K562 (cell line): ENCODE data around the gene ACTL9. TPM values are rescaled to one million over a fixed set of nuclear protein-coding genes. Genes with fewer than 3 reads are reported as not detected.

Experiments used
- BRF1 ChIP-seq: IDR thresholded peaks from 3 replicates; pipeline ENCODE4 v1.6.1; 2011; ENCODE audit warnings: borderline replicate concordance, mild to moderate bottlenecking; ENCODE audit not compliant: insufficient read length; ENCODE audit errors: extremely low read depth
- CBX5 ChIP-seq: IDR thresholded peaks from 2 replicates; pipeline ENCODE4 v1.6.1; 2014; ENCODE audit warnings: low read depth, borderline replicate concordance
- ETV5 ChIP-seq: sonication (generic); formaldehyde crosslinking; IDR thresholded peaks from 2 replicates; pipeline ENCODE4 v1.4.0; 2020; ENCODE audit warnings: low read depth, mild to moderate bottlenecking, missing genetic modification reagents
- NCOA4 ChIP-seq: fragments of 450-650 bp; IDR thresholded peaks from 2 replicates; pipeline ENCODE4 v1.6.1; 2018; ENCODE audit warnings: mild to moderate bottlenecking; ENCODE audit not compliant: partially characterized antibody
- PHF21A ChIP-seq: fragments of 450-650 bp; IDR thresholded peaks from 2 replicates; pipeline ENCODE4 v1.6.1; 2017; ENCODE audit warnings: low read depth, borderline replicate concordance
- RAD51 ChIP-seq: fragments of 450-650 bp; IDR thresholded peaks from 2 replicates; pipeline ENCODE4 v1.7.1; 2016; ENCODE audit warnings: low read depth, mild to moderate bottlenecking, borderline replicate concordance
- TARDBP ChIP-seq: fragments of 450-650 bp; IDR thresholded peaks from 2 replicates; pipeline ENCODE4 v1.6.1; 2016
- THRA ChIP-seq: fragments of 450-650 bp; IDR thresholded peaks from 2 replicates; pipeline ENCODE4 v1.6.1; 2017; ENCODE audit warnings: mild to moderate bottlenecking, moderate library complexity
- TRIM24 ChIP-seq, 2 experiments: fragments of 450-650 bp; IDR thresholded peaks; 2 replicates each; pipeline ENCODE4 v1.6.1; 2016
- ZBTB49 ChIP-seq: sonication (generic); formaldehyde crosslinking; IDR thresholded peaks from 2 replicates; pipeline ENCODE4 v1.8.0; 2022; ENCODE audit warnings: missing genetic modification reagents, mild to moderate bottlenecking, borderline replicate concordance
- ZFX ChIP-seq: sonication (generic); formaldehyde crosslinking; IDR thresholded peaks from 2 replicates; pipeline ENCODE4 v1.8.0; 2022; ENCODE audit warnings: mild to moderate bottlenecking, missing genetic modification reagents, moderate library complexity
- ZNF408 ChIP-seq: fragments of 250-450 bp; sonication (Bioruptor Pico); IDR thresholded peaks from 2 replicates; pipeline ENCODE4 v1.4.0; 2020; ENCODE audit warnings: low read depth, mild to moderate bottlenecking, moderate library complexity
- polyA plus RNA-seq, 8 experiments: library from polyadenylated mRNA; depleted of rRNA in 4 of 8; stranded (reverse) in 5 of 8; unstranded in 3 of 8; fragments of >200 nt; fragmentation: Nextera tagmentation in 2 of 8; fragmentation: Illumina TruSeq in 1 of 8; extraction: Ambion mirVana in 2 of 8; extraction: Trizol in 1 of 8; gene quantifications; 2 replicates each; pipeline versions ENCODE4 v1.2.1 to v1.2.3, GENCODE V29; 2011 to 2014; ENCODE audit warnings: inconsistent platforms in 1 of 8, missing spikeins in 1 of 8
- total RNA-seq, 7 experiments: library from RNA; depleted of rRNA in 6 of 7; stranded (reverse); fragments of >200 nt in 6 of 7; fragmentation: Illumina TruSeq in 2 of 7; extraction: Trizol in 2 of 7; gene quantifications; 2 replicates each; pipeline versions ENCODE4 v1.2.1 to v1.2.3, GENCODE V29; 2011 to 2021; ENCODE audit warnings: low replicate concordance in 1 of 7
- TF ChIP-seq, protein P1 (sequence below): fragments of 250-450 bp; sonication (Bioruptor Pico); IDR thresholded peaks from 2 replicates; pipeline ENCODE4 v1.4.0; 2020
- TF ChIP-seq, protein P2 (sequence below): fragments of 150-350 bp; IDR thresholded peaks from 2 replicates; pipeline ENCODE4 v1.6.1; 2014; ENCODE audit warnings: low read depth, mild to moderate bottlenecking, low read length, borderline replicate concordance

The ACTL9 gene
- total and polyA plus RNA-seq, 9 of the 15 experiments (the other 6 are each of a cell fraction or from before 2014, with no cell fraction given) = not detected

DNA sequence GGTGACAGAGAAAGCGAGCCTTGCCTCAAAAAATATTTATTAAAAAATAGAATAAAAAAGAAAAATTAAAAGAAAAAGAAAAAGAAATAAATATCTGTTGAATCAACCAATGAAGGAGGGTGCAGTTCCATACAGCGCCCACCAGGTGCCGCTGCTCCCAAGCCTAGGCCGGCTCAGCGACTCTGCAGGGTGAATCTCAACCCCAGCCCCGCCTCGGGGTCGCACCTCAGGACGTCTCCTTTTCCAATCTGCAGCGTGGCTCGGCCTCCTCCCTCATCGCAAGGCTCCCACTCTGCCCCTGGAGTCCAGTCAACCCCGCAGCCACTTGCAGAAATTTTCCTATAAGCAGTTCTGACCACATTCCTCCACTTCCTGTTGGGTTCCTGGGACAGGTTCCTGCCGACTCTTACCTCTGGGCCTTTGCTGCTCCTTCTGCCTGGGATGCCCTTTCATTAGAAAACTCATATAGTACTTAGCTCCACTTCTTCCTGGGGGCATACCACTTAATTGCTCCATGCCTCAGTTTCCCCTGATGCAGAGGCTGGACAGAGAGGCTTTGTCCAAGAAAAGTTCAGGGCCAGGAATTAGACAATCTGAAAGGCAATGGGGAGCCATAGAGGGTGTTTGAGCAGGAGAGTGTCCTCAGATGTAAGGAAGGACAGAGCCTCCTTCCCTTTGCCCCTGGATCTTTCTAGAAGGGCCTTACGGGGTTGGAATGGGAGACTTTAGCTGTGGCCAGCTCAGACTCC is 43.8 kb downstream of the ACTL9 start (continued):
- TF ChIP-seq, protein P1, sequence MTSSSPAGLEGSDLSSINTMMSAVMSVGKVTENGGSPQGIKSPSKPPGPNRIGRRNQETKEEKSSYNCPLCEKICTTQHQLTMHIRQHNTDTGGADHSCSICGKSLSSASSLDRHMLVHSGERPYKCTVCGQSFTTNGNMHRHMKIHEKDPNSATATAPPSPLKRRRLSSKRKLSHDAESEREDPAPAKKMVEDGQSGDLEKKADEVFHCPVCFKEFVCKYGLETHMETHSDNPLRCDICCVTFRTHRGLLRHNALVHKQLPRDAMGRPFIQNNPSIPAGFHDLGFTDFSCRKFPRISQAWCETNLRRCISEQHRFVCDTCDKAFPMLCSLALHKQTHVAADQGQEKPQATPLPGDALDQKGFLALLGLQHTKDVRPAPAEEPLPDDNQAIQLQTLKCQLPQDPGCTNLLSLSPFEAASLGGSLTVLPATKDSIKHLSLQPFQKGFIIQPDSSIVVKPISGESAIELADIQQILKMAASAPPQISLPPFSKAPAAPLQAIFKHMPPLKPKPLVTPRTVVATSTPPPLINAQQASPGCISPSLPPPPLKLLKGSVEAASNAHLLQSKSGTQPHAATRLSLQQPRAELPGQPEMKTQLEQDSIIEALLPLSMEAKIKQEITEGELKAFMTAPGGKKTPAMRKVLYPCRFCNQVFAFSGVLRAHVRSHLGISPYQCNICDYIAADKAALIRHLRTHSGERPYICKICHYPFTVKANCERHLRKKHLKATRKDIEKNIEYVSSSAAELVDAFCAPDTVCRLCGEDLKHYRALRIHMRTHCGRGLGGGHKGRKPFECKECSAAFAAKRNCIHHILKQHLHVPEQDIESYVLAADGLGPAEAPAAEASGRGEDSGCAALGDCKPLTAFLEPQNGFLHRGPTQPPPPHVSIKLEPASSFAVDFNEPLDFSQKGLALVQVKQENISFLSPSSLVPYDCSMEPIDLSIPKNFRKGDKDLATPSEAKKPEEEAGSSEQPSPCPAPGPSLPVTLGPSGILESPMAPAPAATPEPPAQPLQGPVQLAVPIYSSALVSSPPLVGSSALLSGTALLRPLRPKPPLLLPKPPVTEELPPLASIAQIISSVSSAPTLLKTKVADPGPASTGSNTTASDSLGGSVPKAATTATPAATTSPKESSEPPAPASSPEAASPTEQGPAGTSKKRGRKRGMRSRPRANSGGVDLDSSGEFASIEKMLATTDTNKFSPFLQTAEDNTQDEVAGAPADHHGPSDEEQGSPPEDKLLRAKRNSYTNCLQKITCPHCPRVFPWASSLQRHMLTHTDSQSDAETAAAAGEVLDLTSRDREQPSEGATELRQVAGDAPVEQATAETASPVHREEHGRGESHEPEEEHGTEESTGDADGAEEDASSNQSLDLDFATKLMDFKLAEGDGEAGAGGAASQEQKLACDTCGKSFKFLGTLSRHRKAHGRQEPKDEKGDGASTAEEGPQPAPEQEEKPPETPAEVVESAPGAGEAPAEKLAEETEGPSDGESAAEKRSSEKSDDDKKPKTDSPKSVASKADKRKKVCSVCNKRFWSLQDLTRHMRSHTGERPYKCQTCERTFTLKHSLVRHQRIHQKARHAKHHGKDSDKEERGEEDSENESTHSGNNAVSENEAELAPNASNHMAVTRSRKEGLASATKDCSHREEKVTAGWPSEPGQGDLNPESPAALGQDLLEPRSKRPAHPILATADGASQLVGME = no peak
- TF ChIP-seq PHF21A (no peak), NCOA4 (no peak), ZNF408 (CRISPR knock-in tag) (no peak), THRA (no peak), ZBTB49 (CRISPR knock-in tag) (no peak), BRF1 (no peak), TRIM24 (IDR thresholded peaks at IDR 0.05) (no peak), TARDBP (no peak), ZFX (CRISPR knock-in tag) (0 out of 2 replicates have a peak, but pooled peaks have one; percentile 12), ETV5 (0 out of 2 replicates have a peak, but pooled peaks have one; percentile 34), RAD51 (no peak), CBX5 (no peak)
- TF ChIP-seq, protein P2, sequence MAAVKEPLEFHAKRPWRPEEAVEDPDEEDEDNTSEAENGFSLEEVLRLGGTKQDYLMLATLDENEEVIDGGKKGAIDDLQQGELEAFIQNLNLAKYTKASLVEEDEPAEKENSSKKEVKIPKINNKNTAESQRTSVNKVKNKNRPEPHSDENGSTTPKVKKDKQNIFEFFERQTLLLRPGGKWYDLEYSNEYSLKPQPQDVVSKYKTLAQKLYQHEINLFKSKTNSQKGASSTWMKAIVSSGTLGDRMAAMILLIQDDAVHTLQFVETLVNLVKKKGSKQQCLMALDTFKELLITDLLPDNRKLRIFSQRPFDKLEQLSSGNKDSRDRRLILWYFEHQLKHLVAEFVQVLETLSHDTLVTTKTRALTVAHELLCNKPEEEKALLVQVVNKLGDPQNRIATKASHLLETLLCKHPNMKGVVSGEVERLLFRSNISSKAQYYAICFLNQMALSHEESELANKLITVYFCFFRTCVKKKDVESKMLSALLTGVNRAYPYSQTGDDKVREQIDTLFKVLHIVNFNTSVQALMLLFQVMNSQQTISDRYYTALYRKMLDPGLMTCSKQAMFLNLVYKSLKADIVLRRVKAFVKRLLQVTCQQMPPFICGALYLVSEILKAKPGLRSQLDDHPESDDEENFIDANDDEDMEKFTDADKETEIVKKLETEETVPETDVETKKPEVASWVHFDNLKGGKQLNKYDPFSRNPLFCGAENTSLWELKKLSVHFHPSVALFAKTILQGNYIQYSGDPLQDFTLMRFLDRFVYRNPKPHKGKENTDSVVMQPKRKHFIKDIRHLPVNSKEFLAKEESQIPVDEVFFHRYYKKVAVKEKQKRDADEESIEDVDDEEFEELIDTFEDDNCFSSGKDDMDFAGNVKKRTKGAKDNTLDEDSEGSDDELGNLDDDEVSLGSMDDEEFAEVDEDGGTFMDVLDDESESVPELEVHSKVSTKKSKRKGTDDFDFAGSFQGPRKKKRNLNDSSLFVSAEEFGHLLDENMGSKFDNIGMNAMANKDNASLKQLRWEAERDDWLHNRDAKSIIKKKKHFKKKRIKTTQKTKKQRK = no peak
